ENCODE measurements around the gene KBTBD7.

DNA sequence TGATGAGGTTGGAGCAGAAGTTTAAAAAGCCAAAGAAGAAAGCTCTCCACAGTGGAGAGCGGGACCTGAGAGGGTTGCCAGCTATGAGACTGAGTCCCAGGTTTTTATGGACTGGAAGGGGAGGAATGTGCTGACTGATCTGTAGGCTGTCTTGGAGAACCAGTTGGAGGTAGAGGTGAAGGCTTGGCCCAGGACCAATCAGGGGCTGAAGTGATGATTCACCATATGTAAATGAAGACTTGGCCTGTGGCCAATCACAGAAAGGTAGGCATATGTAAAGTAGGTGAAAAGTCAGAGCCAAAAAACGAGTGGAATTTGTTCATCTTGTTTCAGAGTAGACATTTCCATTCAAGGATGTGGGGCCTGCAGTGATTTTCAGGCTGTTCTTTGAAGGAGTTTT is 44.3 kb downstream of the KBTBD7 start:
- TF ChIP-seq EZH2phosphoT487 (IDR thresholded peaks at IDR 0.05; ENCODE audit: borderline replicate concordance, low read length), result no peak
- TF ChIP-seq, protein P1, sequence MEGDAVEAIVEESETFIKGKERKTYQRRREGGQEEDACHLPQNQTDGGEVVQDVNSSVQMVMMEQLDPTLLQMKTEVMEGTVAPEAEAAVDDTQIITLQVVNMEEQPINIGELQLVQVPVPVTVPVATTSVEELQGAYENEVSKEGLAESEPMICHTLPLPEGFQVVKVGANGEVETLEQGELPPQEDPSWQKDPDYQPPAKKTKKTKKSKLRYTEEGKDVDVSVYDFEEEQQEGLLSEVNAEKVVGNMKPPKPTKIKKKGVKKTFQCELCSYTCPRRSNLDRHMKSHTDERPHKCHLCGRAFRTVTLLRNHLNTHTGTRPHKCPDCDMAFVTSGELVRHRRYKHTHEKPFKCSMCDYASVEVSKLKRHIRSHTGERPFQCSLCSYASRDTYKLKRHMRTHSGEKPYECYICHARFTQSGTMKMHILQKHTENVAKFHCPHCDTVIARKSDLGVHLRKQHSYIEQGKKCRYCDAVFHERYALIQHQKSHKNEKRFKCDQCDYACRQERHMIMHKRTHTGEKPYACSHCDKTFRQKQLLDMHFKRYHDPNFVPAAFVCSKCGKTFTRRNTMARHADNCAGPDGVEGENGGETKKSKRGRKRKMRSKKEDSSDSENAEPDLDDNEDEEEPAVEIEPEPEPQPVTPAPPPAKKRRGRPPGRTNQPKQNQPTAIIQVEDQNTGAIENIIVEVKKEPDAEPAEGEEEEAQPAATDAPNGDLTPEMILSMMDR (IDR thresholded peaks at IDR 0.05; ENCODE audit: low read depth, low read length, poor library complexity, severe bottlenecking), result no peak
